Osteoblast (primary cell): ENCODE measurements around the gene TFRC. TPM values are rescaled to one million over a fixed set of nuclear protein-coding genes. Genes with fewer than 3 reads are reported as not detected.
"Not testable (repeated sequence)": the region's sequence is repeated elsewhere in the genome, so short reads cannot be mapped to it uniquely, and the experiment has no call there.

ENCODE experiments used
- DNase-seq: peaks from one replicate; pipeline ENCODE4 v3.0.0; 2011; ENCODE audit warnings: low spot score, mixed read lengths; ENCODE audit not compliant: insufficient read length; ENCODE audit errors: missing footprints
- H2AFZ ChIP-seq: 2 replicates; pipeline ENCODE4 v1.6.0; 2011; ENCODE audit warnings: mild to moderate bottlenecking, low read length
- H3K27ac ChIP-seq: 2 replicates; pipeline ENCODE4 v1.5.1; 2011; ENCODE audit warnings: mild to moderate bottlenecking, low read depth, low read length, moderate library complexity
- H3K27me3 ChIP-seq: 2 replicates; pipeline ENCODE4 v1.6.0; 2012; ENCODE audit warnings: mild to moderate bottlenecking, control low read depth, inconsistent platforms, low read length, moderate library complexity; ENCODE audit not compliant: insufficient read depth
- H3K36me3 ChIP-seq: 2 replicates; pipeline ENCODE4 v1.5.1; 2011; ENCODE audit warnings: mild to moderate bottlenecking, low read length, control low read depth, moderate library complexity; ENCODE audit not compliant: insufficient read depth
- H3K4me1 ChIP-seq: 2 replicates; pipeline ENCODE4 v1.5.1; 2011; ENCODE audit warnings: mild to moderate bottlenecking, low read length, control low read depth, moderate library complexity; ENCODE audit not compliant: insufficient read depth
- H3K4me2 ChIP-seq: 2 replicates; pipeline ENCODE4 v1.6.0; 2011; ENCODE audit warnings: mild to moderate bottlenecking, low read length; ENCODE audit not compliant: insufficient read depth
- H3K4me3 ChIP-seq: fragments of 200-600 bp; sonication (generic); 3 replicates; pipeline ENCODE4 v1.5.1; 2012; ENCODE audit warnings: mild to moderate bottlenecking, low read length, inconsistent platforms; ENCODE audit not compliant: insufficient read depth
- H3K79me2 ChIP-seq: 2 replicates; pipeline ENCODE4 v1.6.0; 2012; ENCODE audit warnings: mild to moderate bottlenecking, low read length, control low read depth, inconsistent platforms; ENCODE audit not compliant: insufficient read depth
- H3K9me3 ChIP-seq: 2 replicates; pipeline ENCODE4 v1.5.1; 2011; ENCODE audit warnings: low read depth, low read length, control low read depth
- H4K20me1 ChIP-seq: 2 replicates; pipeline ENCODE4 v1.6.0; 2012; ENCODE audit warnings: mild to moderate bottlenecking, low read length, control low read depth; ENCODE audit not compliant: insufficient read depth
- CTCF ChIP-seq: IDR thresholded peaks from 2 replicates; pipeline ENCODE4 v1.5.1; 2011; ENCODE audit warnings: mild to moderate bottlenecking, low read depth, low read length, moderate library complexity; ENCODE audit errors: extremely low read depth
- total RNA-seq: library from RNA; depleted of rRNA; stranded (reverse); fragments of >200 nt; gene quantifications from 2 replicates; pipeline ENCODE4 v1.2.3, GENCODE V29; 2012

TFRC gene
- total RNA-seq, 1 donor: 139 TPM

GRCh38 chr3:196007744-196008335, 74.0 kb downstream of the TFRC start:
- no peaks in the 10 kb centered on the region for H3K9me3 ChIP-seq
- H3K4me3 ChIP-seq: no peak overlapping the region
- H3K27me3 ChIP-seq: peaks cover 26% of the 10 kb centered on the region
- no peak for DNase-seq
- H3K79me2 ChIP-seq: no peaks in the 10 kb centered on the region
- H3K4me2 ChIP-seq: no peak overlapping the region
- no peaks in the 10 kb centered on the region for H3K36me3 ChIP-seq
- H2AFZ ChIP-seq: no peak overlapping the region
- H3K27ac ChIP-seq: no peak overlapping the region
- H4K20me1 ChIP-seq: no peaks in the 10 kb centered on the region
- peaks cover 3% of the 10 kb centered on the region for H3K4me1 ChIP-seq
- no peak for TF ChIP-seq CTCF

DNA sequence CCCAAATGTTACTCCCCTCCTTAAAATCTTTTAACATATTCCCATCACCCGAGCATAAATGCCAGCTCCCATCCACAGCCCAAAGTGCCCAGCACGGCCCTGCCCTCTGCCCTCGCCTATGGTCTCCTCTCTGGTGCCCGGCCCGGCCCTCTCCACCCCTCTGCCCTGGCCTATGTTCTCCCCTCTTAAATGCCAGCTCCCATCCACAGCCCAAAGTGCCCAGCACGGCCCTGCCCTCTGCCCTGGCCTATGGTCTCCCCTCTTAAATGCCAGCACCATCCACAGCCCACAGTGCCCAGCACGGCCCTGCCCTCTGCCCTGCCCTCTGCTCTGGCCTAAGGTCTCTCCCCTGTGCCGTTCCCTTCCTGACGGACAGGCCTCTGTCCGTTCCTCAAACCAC, 76.6 kb downstream of the TFRC start:
- not testable (repeated sequence) for H2AFZ ChIP-seq, H3K27ac ChIP-seq, H3K4me2 ChIP-seq, DNase-seq, H4K20me1 ChIP-seq, H3K4me1 ChIP-seq, H3K4me3 ChIP-seq, H3K9me3 ChIP-seq, H3K36me3 ChIP-seq, H3K79me2 ChIP-seq
- H3K27me3 ChIP-seq: peaks cover 18% of the 10 kb centered on the region

DNA sequence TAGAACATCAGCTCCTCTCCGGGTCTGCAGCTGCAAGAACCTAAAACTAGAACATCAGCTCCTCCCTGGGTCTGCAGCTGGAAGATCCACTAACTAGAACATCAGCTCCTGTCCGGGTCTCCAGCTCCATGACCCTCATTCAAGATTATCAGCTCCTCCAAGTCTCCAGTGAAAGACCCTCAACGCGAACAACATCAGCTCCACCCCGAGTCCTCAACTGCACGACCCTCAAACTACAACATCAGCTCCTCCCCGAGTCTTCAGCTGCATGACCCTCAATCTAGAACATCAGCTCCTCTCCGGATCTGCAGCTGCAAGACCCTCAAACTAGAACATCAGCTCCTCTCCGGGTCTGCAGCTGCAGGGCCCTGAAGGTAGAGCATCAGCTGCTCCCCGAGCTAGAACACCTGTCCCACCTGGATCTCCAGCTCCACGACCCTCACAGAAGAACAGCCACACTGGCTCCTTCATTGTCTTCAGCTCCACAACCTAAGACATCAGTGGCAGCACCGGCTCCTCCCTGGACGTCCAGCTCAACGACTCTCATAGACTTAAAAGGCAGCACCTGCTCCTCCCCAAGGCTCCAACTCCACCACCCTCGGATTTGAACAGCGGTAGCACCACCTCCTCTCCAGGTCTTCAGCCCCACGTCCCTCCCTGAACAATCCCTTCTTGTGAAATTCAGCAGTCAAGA, 77.4 kb downstream of the TFRC start:
- not testable (repeated sequence) for H3K79me2 ChIP-seq, H4K20me1 ChIP-seq, H3K36me3 ChIP-seq, H3K4me3 ChIP-seq, H3K27ac ChIP-seq, H3K4me2 ChIP-seq, H3K4me1 ChIP-seq, H2AFZ ChIP-seq, H3K9me3 ChIP-seq, DNase-seq
- peaks cover 15% of the 10 kb centered on the region for H3K27me3 ChIP-seq

GRCh38 chr3:196003611-196004010, 78.3 kb downstream of the TFRC start:
- Histone ChIP-seq H3K4me2 (no peak overlapping the region), H3K79me2 (no peaks in the 10 kb centered on the region), H4K20me1 (no peaks in the 10 kb centered on the region), H3K36me3 (no peaks in the 10 kb centered on the region), H2AFZ (no peak overlapping the region), H3K27me3 (peaks cover 13% of the 10 kb centered on the region), H3K9me3 (no peaks in the 10 kb centered on the region), H3K4me3 (no peak overlapping the region), H3K4me1 (no peaks in the 10 kb centered on the region), H3K27ac (no peak overlapping the region)
- no peak for TF ChIP-seq CTCF
- DNase-seq: no peak

- not testable (repeated sequence) for H3K9me3 ChIP-seq, H2AFZ ChIP-seq, DNase-seq, H3K27ac ChIP-seq, H3K4me1 ChIP-seq, H3K36me3 ChIP-seq, H3K4me2 ChIP-seq, H4K20me1 ChIP-seq, H3K4me3 ChIP-seq, H3K79me2 ChIP-seq, H3K27me3 ChIP-seq
These were observed 79.2 kb downstream of the TFRC start for GRCh38 chr3:196002721-196003120.

DNA sequence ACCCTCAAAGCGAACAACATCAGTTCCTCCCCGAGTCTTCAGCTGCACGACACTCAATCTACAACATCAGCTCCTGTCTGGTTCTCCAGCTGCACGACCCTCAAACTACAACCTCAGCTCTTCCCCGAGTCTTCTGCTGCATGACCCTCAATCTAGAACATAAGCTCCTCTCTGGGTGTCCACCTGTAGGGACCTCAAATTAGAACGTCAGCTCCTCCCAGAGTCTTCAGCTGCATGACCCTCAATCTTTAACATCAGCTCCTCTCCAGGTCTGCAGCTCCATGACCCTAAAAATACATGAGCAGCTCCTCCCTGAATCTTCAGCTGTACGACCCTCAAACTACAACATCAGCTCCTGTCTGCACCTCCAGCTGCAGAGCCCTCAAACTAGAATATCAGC, 80.7 kb downstream of the TFRC start:
- not testable (repeated sequence) for DNase-seq, H3K27ac ChIP-seq, H2AFZ ChIP-seq, H3K27me3 ChIP-seq, H3K36me3 ChIP-seq, H3K4me2 ChIP-seq, H3K4me1 ChIP-seq, H3K9me3 ChIP-seq, H4K20me1 ChIP-seq, H3K79me2 ChIP-seq, H3K4me3 ChIP-seq

DNA sequence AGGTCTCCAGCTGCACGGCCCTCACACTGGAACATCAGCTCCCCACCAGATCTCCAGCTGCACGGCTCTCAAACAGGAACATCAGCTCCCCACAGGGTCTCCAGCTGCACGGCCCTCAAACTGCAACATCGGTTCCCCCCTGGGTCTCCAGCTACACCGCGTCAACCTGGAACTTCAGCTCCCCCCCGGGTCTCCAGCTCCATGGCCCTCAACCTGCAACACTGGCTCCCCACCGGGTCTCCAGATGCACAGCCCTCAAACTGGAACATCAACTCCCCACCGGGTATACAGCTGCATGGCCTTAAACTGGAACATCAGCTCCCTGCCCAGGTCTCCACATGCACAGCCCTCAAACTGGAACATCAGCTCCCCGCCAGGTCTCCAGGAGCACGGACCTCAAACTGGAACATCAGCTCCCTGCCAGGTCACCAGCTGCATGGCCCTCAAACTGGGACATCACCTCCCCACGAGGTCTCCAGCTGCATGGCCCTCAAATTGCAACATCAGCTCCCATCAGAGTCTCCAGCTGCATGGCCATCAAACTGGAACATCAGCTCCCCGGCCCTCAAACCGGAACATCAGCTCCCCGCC, 81.4 kb downstream of the TFRC start:
- DNase-seq, H3K4me1 ChIP-seq, H3K4me3 ChIP-seq, H3K36me3 ChIP-seq, H3K27ac ChIP-seq, H2AFZ ChIP-seq, H3K79me2 ChIP-seq, H3K4me2 ChIP-seq, H3K9me3 ChIP-seq, H4K20me1 ChIP-seq, H3K27me3 ChIP-seq: not testable (repeated sequence)
